PFSK-1 (cell line): Measurements from ENCODE around the gene PIGQ.

ENCODE experiments used
- FOXP2 ChIP-seq: optimal IDR thresholded peaks from 2 replicates; pipeline ENCODE3; 2011; ENCODE audit warnings: borderline replicate concordance, control low read depth, inconsistent platforms; ENCODE audit not compliant: insufficient read depth; ENCODE audit errors: extremely low read length, extremely low read depth
- POLR2AphosphoS5 ChIP-seq: IDR thresholded peaks from 2 replicates; pipeline ENCODE4 v1.6.1; 2012; ENCODE audit warnings: low read depth, mild to moderate bottlenecking, control low read depth, low read length, moderate library complexity
- REST ChIP-seq, 2 experiments: IDR thresholded peaks; 2 replicates each; pipeline versions ENCODE4 v1.6.1 to v1.8.0; 2011 to 2012; ENCODE audit warnings: low read depth in 2 of 2, low read length in 2 of 2, control low read depth in 1 of 2, inconsistent platforms in 1 of 2, mild to moderate bottlenecking in 1 of 2, moderate library complexity in 1 of 2; ENCODE audit not compliant: insufficient read depth in 1 of 2
- SIN3A ChIP-seq: IDR thresholded peaks from 2 replicates; pipeline ENCODE4 v1.6.1; 2012; ENCODE audit warnings: mild to moderate bottlenecking, low read length, moderate library complexity, borderline replicate concordance; ENCODE audit not compliant: insufficient read depth
- TAF1 ChIP-seq: IDR thresholded peaks from 2 replicates; pipeline ENCODE4 v1.6.1; 2012; ENCODE audit warnings: low read length, control low read depth, borderline replicate concordance; ENCODE audit not compliant: insufficient read depth

Gene PIGQ

GRCh38 chr16:536746-537145 lies 33.0 kb upstream of the PIGQ start:
- TF ChIP-seq REST (IDR thresholded peaks at IDR 0.05; ENCODE audit: insufficient read depth in 1 of 2, low read depth in 2 of 2, low read length in 2 of 2) (no peak), POLR2AphosphoS5 (no peak), TAF1 (no peak)

GRCh38 chr16:537415-538335 lies 32.1 kb upstream of the PIGQ start:
- no peak for TF ChIP-seq TAF1
- no peak for TF ChIP-seq FOXP2
- no peak for TF ChIP-seq POLR2AphosphoS5
- no peak for TF ChIP-seq REST (IDR thresholded peaks at IDR 0.05; ENCODE audit: insufficient read depth in 1 of 2, low read depth in 2 of 2, low read length in 2 of 2)
- no peak for TF ChIP-seq SIN3A

- TF ChIP-seq TAF1 (no peak), FOXP2 (peak; percentile 58), REST (IDR thresholded peaks at IDR 0.05; ENCODE audit: insufficient read depth in 1 of 2, low read depth in 2 of 2, low read length in 2 of 2) (no peak), SIN3A (no peak), POLR2AphosphoS5 (no peak)
Observed at GRCh38 chr16:539901-540530, 29.8 kb upstream of the PIGQ start.

- TF ChIP-seq FOXP2, result no peak
- no peak for TF ChIP-seq SIN3A
- TF ChIP-seq TAF1, result no peak
- no peak for TF ChIP-seq POLR2AphosphoS5
- no peak for TF ChIP-seq REST (IDR thresholded peaks at IDR 0.05; ENCODE audit: insufficient read depth in 1 of 2, low read depth in 2 of 2, low read length in 2 of 2)
Observed at GRCh38 chr16:540645-541340, 29.0 kb upstream of the PIGQ start.
